Medulla oblongata (tissue), 1 donor: ENCODE data around the gene CD4.
"Not testable (repeated sequence)": the region's sequence is repeated elsewhere in the genome, so short reads cannot be mapped to it uniquely, and the experiment has no call there.

Source experiments
- DNase-seq: peaks from one replicate; pipeline ENCODE4 v3.0.0-alpha.2; 2015; ENCODE audit errors: extremely low spot score

CD4 gene

GRCh38 chr12:6788972-6789924, at the start of gene CD4:
CD4 (plus strand) TSS chr12:6789528; CDS start chr12:6800139, 10,611 bp downstream.
- DNase-seq, result peak; percentile 81

GRCh38 chr12:6742080-6742479, 47.2 kb upstream of the CD4 start:
- DNase-seq, result not testable (repeated sequence)

- DNase-seq, result no peak
Observed at GRCh38 chr12:6742834-6743233, 46.5 kb upstream of the CD4 start.

- DNase-seq, result not testable (repeated sequence)
Observed at GRCh38 chr12:6743300-6743699, 46.0 kb upstream of the CD4 start.

- DNase-seq, result no peak
Observed at GRCh38 chr12:6745741-6746525, 43.4 kb upstream of the CD4 start.

- DNase-seq, result no peak
Observed at GRCh38 chr12:6747216-6747615, 42.1 kb upstream of the CD4 start.

GRCh38 chr12:6748761-6749160, 40.6 kb upstream of the CD4 start:
- DNase-seq, result no peak

GRCh38 chr12:6750506-6750905, 38.8 kb upstream of the CD4 start:
- DNase-seq, result no peak

GRCh38 chr12:6751767-6752166, 37.6 kb upstream of the CD4 start:
- DNase-seq, result no peak

GRCh38 chr12:6752167-6752920, 37.0 kb upstream of the CD4 start:
- DNase-seq, result no peak

GRCh38 chr12:6752921-6753771, 36.2 kb upstream of the CD4 start, which contains the start of gene MLF2:
MLF2 (minus strand) TSS chr12:6753141; CDS start chr12:6752334, 807 bp downstream.
- DNase-seq, result peak; percentile 99

GRCh38 chr12:6753772-6754356, 35.5 kb upstream of the CD4 start:
- no peak for DNase-seq

GRCh38 chr12:6754411-6754810, 34.9 kb upstream of the CD4 start:
- DNase-seq, result peak; percentile 67

GRCh38 chr12:6757028-6757690, 32.2 kb upstream of the CD4 start:
- DNase-seq, result no peak

- no peak for DNase-seq
Observed at GRCh38 chr12:6758506-6759095, 30.7 kb upstream of the CD4 start.

- DNase-seq, result no peak
Observed at GRCh38 chr12:6759741-6760140, 29.6 kb upstream of the CD4 start.

- DNase-seq, result no peak
Observed at GRCh38 chr12:6763380-6763779, 25.9 kb upstream of the CD4 start.

- DNase-seq, result peak; percentile 97
Observed at GRCh38 chr12:6764011-6764828, 25.1 kb upstream of the CD4 start.
